ENCODE measurements around the gene CERCAM. TPM values are rescaled to one million over a fixed set of nuclear protein-coding genes. Genes with fewer than 3 reads are reported as not detected.

CERCAM gene
- total and polyA plus RNA-seq, 2 of the 13 experiments (the other 11 are each of a cell fraction or from before 2014, with no cell fraction given) = 9.0 to 17.1 TPM

GRCh38 chr9:128420060-128420650 lies 502 bp upstream of the CERCAM start (continued):
- TF ChIP-seq ZBTB10 (CRISPR knock-in tag; IDR thresholded peaks at IDR 0.05; ENCODE audit: borderline replicate concordance) = no peak
- no peak for TF ChIP-seq SCMH1 (CRISPR knock-in tag; IDR thresholded peaks at IDR 0.05; ENCODE audit: borderline replicate concordance)
- TF ChIP-seq SKI (IDR thresholded peaks at IDR 0.05; ENCODE audit: partially characterized antibody) = no peak
- TF ChIP-seq RCOR2 (CRISPR knock-in tag; IDR thresholded peaks at IDR 0.05) = no peak
- no peak for TF ChIP-seq ZNF746 (CRISPR knock-in tag; IDR thresholded peaks at IDR 0.05)
- no peak for TF ChIP-seq TEF (CRISPR knock-in tag; IDR thresholded peaks at IDR 0.05)
- 0 out of 2 replicates have a peak, but pooled peaks have one; percentile 6 for TF ChIP-seq ZFP90 (CRISPR knock-in tag; IDR thresholded peaks at IDR 0.05; ENCODE audit: borderline replicate concordance)
- no peak for TF ChIP-seq ZNF382 (CRISPR knock-in tag; IDR thresholded peaks at IDR 0.05; ENCODE audit: borderline replicate concordance)
- no peak for TF ChIP-seq MYNN (CRISPR knock-in tag; IDR thresholded peaks at IDR 0.05; ENCODE audit: low read depth)
- TF ChIP-seq ZBTB7A (CRISPR knock-in tag; IDR thresholded peaks at IDR 0.05) = peak; percentile 84
- TF ChIP-seq KLF12 (CRISPR knock-in tag; IDR thresholded peaks at IDR 0.05; ENCODE audit: borderline replicate concordance) = no peak

All from HepG2 (cell line).